HG03066 (cell line): ENCODE measurements around the gene TNS4.

Experiments
- ATAC-seq: cut with Tn5 transposase; IDR thresholded peaks from one replicate; pipeline ENCODE4 v1.9.1; 2021; ENCODE audit warnings: low read depth; ENCODE audit not compliant: unreplicated experiment

The TNS4 gene

GRCh38 chr17:40473573-40474365 lies 27.7 kb downstream of the TNS4 start:
- no peak for ATAC-seq

DNA sequence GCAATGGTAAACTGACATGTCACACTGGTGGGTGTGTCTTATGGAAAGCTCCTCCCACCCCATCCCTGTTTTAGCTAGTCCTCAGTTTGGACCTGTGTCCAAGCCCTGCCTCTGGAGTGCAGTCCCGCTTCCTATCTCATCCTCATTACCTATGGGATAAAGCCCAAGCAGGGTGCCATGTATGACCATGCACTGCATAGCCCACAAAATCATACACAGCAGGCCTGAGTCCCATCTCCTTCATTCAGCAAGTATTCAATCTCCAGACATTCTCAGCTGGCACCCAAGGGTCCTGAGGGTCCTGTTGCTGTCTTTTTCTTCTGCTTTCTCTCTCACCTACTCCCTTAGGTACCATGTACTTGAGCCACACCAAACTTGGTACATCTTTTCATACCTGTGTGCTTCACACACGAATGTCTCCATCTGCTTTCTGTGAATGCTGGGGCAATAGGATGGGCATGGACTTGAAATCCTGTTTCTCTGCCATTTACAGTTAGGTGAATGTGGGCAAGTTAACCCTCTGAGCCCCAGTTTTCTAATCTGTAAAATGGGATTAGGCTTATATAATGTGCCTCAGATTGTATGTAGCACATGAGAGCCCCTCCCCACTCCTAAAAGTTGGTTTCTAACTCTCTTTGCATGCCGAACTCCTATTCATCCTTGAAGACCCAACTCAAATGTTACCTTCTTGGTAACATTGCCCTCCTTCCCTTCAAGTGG lies 28.5 kb downstream of the TNS4 start:
- ATAC-seq: no peak

GRCh38 chr17:40471846-40472732 lies 29.3 kb downstream of the TNS4 start:
- ATAC-seq: no peak

GRCh38 chr17:40470932-40471828 lies 30.2 kb downstream of the TNS4 start:
- no peak for ATAC-seq

DNA sequence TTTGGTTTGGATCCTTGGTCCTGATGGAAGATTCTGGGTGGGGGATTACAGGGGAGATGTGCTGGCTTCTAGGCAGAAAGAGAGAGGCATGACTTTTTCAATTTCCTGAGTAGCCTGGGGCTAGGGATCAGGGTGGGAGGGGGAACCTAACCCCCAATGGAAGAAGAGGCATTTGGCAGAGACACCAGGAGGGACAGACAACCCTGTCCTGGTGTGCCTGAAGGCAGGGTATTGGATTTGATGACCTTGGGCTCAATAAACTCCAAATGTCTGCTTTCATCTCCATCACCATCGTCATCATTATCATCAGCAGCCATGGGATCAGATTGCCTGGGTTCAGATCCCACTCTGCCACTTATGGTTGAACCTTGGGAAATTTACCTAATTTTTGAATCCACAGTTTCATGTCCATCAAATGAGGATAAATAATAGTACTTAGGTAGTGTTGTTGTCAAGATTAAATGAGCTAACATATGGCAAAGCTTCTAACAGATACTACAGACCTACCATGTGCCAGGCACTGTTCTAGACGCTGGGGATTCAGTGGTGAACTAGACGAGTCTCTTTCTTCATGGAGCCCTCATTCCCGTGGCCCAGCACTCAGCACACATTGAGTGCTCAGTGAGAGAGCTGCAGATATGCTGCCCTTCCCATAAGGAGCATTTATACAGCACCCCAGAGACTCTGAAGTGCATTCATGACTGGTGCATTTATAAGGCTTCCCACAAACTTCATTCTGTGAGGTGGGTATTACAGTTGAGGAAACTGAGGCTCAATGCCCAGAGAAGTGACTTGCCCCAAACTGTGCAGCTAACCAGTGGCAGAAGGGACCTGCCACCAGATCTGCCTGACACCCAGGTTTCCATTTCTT lies 31.4 kb downstream of the TNS4 start:
- ATAC-seq: no peak

GRCh38 chr17:40468560-40468959 lies 32.9 kb downstream of the TNS4 start:
- no peak for ATAC-seq

DNA sequence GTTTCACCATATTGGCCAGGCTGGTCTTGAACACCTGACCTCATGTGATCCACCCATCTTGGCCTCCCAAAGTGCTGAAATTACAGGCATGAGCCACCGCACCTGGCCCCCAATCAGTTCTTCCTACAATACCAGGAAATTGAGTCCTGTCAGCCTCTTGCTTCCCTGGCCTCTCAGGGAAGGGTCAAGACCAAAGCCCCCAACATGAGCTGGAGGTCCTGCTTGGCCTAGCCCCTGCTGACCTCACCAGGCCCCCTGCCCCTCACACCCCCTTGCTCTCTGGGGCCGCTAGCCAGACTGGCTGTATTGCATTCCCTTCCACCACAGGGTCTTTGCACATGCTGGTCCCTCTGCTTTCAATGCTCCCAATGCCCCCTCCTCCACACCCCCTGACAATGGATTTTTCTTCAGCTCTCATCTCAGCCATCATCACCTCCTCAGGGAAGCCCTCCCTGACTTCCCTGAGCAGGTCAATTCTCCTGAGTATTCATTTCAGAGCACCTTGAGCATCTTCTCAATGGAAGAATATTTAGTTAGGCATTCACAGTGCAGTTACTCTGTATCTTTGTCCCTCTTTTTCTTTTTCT lies 34.0 kb downstream of the TNS4 start:
- no peak for ATAC-seq

- ATAC-seq: no peak
Measured at GRCh38 chr17:40466298-40466971, 35.0 kb downstream of the TNS4 start.

- no peak for ATAC-seq
Measured at GRCh38 chr17:40464392-40464855, 37.0 kb downstream of the TNS4 start.

DNA sequence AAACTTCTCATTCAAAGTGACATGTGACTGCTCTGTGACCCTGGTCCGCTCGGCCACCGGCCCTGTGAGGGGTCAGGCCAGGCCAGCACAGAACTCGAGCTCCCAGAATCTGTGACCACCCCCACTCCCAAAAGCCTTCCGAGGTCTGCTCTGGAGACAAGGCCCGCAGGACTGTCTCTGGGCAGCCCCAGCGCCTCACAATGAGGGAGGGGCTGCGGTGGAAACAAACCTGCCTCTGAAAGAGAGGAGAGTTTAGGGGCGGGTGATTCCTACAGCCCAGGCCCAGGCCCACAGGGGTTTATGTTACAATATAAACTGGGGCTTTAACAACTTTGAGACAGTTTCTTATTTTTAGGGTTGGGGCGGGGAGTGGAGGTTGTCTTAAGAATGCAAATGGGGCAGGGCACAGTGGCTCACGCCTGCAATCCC lies 38.3 kb downstream of the TNS4 start:
- no peak for ATAC-seq

- ATAC-seq: no peak
Measured at GRCh38 chr17:40462343-40463121, 38.9 kb downstream of the TNS4 start.

GRCh38 chr17:40461732-40462342 lies 39.6 kb downstream of the TNS4 start:
- no peak for ATAC-seq

- no peak for ATAC-seq
Measured at GRCh38 chr17:40460968-40461731, 40.3 kb downstream of the TNS4 start.

- ATAC-seq: no peak
Measured at GRCh38 chr17:40460604-40460967, 40.8 kb downstream of the TNS4 start.

GRCh38 chr17:40459636-40460603 lies 41.5 kb downstream of the TNS4 start:
- no peak for ATAC-seq
